ENCODE data around the gene TEX53.

The TEX53 gene

GRCh38 chr9:114674798-114675540 is 17.4 kb upstream of the TEX53 start:
- Histone ChIP-seq H3F3A (ENCODE audit: insufficient read depth) (no peaks in the 10 kb centered on the region), H3K27me3 (ENCODE audit: low read length) (no peaks in the 10 kb centered on the region), H3K9ac (ENCODE audit: low read length) (no peak overlapping the region), H3K36me3 (ENCODE audit: low read length) (no peaks in the 10 kb centered on the region), H4K20me1 (ENCODE audit: low read depth, low read length) (no peaks in the 10 kb centered on the region), H3K9me3 (ENCODE audit: insufficient read depth, low read length) (no peaks in the 10 kb centered on the region), H3K4me3 (ENCODE audit: insufficient read depth, low read length, poor library complexity, severe bottlenecking) (no peak overlapping the region), H3K27ac (ENCODE audit: low read depth, low read length) (no peak overlapping the region), H2AFZ (ENCODE audit: low read depth, low read length, severe bottlenecking) (no peak overlapping the region), H3K4me2 (ENCODE audit: low read depth, low read length, poor library complexity, severe bottlenecking) (no peak overlapping the region), H3K79me2 (ENCODE audit: insufficient read depth, low read length) (no peaks in the 10 kb centered on the region), H3K9me2 (replicated peaks; ENCODE audit: insufficient read depth, low read length) (no peaks in the 10 kb centered on the region)
- TF ChIP-seq EZH2phosphoT487 (conservative IDR thresholded peaks at IDR 0.05; ENCODE audit: low read length) (no peak), CTCF (IDR thresholded peaks at IDR 0.05; ENCODE audit: insufficient read depth, low read length, poor library complexity, severe bottlenecking) (no peak)

DNA sequence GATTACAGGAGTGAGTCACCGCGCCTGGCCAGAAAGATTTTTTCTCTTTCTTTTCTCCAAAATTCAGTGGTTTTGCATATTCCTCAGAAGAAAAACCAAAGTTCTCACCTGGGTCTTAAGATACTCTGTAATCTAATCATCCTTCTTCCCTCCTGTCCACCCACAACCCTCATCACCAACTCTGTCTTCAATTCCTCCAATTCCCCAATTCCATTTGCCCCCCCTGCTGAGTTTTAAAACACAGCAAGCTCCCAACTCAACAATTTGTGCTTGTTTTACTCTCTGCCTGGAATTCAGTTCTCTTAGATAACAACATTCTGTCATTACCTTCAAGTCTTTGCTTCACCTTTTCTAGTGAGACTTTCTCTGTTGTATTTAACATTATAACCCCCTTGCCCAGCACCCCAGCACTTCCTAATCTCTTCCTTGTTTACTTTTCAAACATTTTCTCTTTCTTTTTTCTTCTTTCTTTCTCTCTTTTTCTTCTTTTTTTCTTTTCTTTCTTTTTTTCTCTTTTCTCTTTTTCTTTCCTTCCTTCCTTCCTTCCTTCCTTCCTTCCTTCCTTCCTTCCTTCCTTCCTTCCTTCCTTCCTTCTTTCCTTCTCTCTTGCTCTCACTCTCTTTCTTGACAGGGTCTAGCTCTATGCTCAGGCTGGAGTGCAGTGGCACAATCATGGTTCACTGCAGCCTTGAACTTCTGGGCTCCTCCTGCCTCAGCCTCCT is 16.6 kb upstream of the TEX53 start:
- no peaks in the 10 kb centered on the region for H3K9me3 ChIP-seq (ENCODE audit: insufficient read depth, low read length)
- no peaks in the 10 kb centered on the region for H3F3A ChIP-seq (ENCODE audit: insufficient read depth)
- no peaks in the 10 kb centered on the region for H4K20me1 ChIP-seq (ENCODE audit: low read depth, low read length)
- H3K27ac ChIP-seq (ENCODE audit: low read depth, low read length), result no peak overlapping the region
- no peak overlapping the region for H3K9ac ChIP-seq (ENCODE audit: low read length)
- H3K36me3 ChIP-seq (ENCODE audit: low read length), result no peaks in the 10 kb centered on the region
- no peaks in the 10 kb centered on the region for H3K9me2 ChIP-seq (replicated peaks; ENCODE audit: insufficient read depth, low read length)
- no peaks in the 10 kb centered on the region for H3K79me2 ChIP-seq (ENCODE audit: insufficient read depth, low read length)
- no peak overlapping the region for H3K4me2 ChIP-seq (ENCODE audit: low read depth, low read length, poor library complexity, severe bottlenecking)
- no peak overlapping the region for H3K4me3 ChIP-seq (ENCODE audit: insufficient read depth, low read length, poor library complexity, severe bottlenecking)
- H2AFZ ChIP-seq (ENCODE audit: low read depth, low read length, severe bottlenecking), result no peak overlapping the region
- no peaks in the 10 kb centered on the region for H3K27me3 ChIP-seq (ENCODE audit: low read length)
- no peak for TF ChIP-seq CTCF (IDR thresholded peaks at IDR 0.05; ENCODE audit: insufficient read depth, low read length, poor library complexity, severe bottlenecking)
- TF ChIP-seq EZH2phosphoT487 (conservative IDR thresholded peaks at IDR 0.05; ENCODE audit: low read length), result no peak

DNA sequence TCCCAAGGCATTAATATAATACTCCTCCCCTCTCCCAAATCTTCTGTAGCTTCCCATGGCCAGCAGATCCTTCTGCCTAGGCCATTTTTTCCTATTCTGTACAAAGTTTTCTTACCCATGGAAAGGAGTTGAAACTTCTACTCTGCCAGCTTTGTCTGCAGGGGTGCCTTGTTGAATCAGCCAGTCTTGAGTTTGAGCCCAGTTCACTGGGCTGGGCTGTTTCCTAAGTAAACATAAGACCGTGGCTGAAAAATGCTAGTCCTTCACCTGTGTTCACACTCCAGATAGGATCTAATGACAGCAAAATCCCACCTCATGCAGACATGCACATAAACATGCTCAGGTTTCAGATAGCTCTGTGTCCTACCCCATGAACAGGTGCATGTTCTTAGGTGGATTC is 14.0 kb upstream of the TEX53 start:
- H3K27ac ChIP-seq (ENCODE audit: low read depth, low read length), result no peak overlapping the region
- no peaks in the 10 kb centered on the region for H3K36me3 ChIP-seq (ENCODE audit: low read length)
- H2AFZ ChIP-seq (ENCODE audit: low read depth, low read length, severe bottlenecking), result no peak overlapping the region
- no peaks in the 10 kb centered on the region for H3K9me3 ChIP-seq (ENCODE audit: insufficient read depth, low read length)
- H4K20me1 ChIP-seq (ENCODE audit: low read depth, low read length), result no peaks in the 10 kb centered on the region
- no peaks in the 10 kb centered on the region for H3K27me3 ChIP-seq (ENCODE audit: low read length)
- no peak overlapping the region for H3K4me3 ChIP-seq (ENCODE audit: insufficient read depth, low read length, poor library complexity, severe bottlenecking)
- no peaks in the 10 kb centered on the region for H3K9me2 ChIP-seq (replicated peaks; ENCODE audit: insufficient read depth, low read length)
- H3K9ac ChIP-seq (ENCODE audit: low read length), result no peak overlapping the region
- no peak for TF ChIP-seq EZH2phosphoT487 (conservative IDR thresholded peaks at IDR 0.05; ENCODE audit: low read length)
- TF ChIP-seq CTCF (IDR thresholded peaks at IDR 0.05; ENCODE audit: insufficient read depth, low read length, poor library complexity, severe bottlenecking), result no peak
- no peaks in the 10 kb centered on the region for H3K79me2 ChIP-seq (ENCODE audit: insufficient read depth, low read length)
- no peaks in the 10 kb centered on the region for H3F3A ChIP-seq (ENCODE audit: insufficient read depth)
- H3K4me2 ChIP-seq (ENCODE audit: low read depth, low read length, poor library complexity, severe bottlenecking), result no peak overlapping the region

Data from SU-DHL-6 (cell line).